Endodermal cell (in vitro differentiated cells): ENCODE results near the gene SUSD3. TPM values are rescaled to one million over a fixed set of nuclear protein-coding genes. Genes with fewer than 3 reads are reported as not detected.
A peak's percentile ranks its signal among the peaks of the same experiment; 100 is the strongest.

Experiments
- DNase-seq: peaks from one replicate; pipeline ENCODE4 v3.0.0-alpha.2; 2017
- H3K27ac ChIP-seq: 2 replicates; pipeline ENCODE4 v1.5.1; 2013; ENCODE audit warnings: mild to moderate bottlenecking, low read depth, low read length, moderate library complexity
- H3K27me3 ChIP-seq: 2 replicates; pipeline ENCODE4 v1.6.1; 2013; ENCODE audit warnings: mild to moderate bottlenecking, low read length, moderate library complexity; ENCODE audit not compliant: insufficient read depth, control insufficient read depth, poor library complexity, severe bottlenecking
- H3K36me3 ChIP-seq: 2 replicates; pipeline ENCODE4 v1.7.0; 2013; ENCODE audit warnings: mild to moderate bottlenecking, low read length, moderate library complexity; ENCODE audit not compliant: control insufficient read depth, insufficient read depth
- H3K4me1 ChIP-seq: one replicate; pipeline ENCODE4 v1.7.0; 2013; ENCODE audit warnings: low read length; ENCODE audit not compliant: control insufficient read depth, insufficient read depth
- H3K4me3 ChIP-seq: 2 replicates; pipeline ENCODE4 v1.5.1; 2013; ENCODE audit warnings: mild to moderate bottlenecking, low read length, moderate library complexity
- H3K9ac ChIP-seq: 2 replicates; pipeline ENCODE4 v1.6.1; 2013; ENCODE audit warnings: mild to moderate bottlenecking, low read length, moderate library complexity; ENCODE audit not compliant: poor library complexity, severe bottlenecking; ENCODE audit errors: extremely low read depth
- H3K9me3 ChIP-seq: 2 replicates; pipeline ENCODE4 v1.6.1; 2013; ENCODE audit warnings: mild to moderate bottlenecking, low read length, moderate library complexity; ENCODE audit not compliant: control insufficient read depth
- H3K27ac Mint-ChIP-seq: 2 replicates; pipeline ENCODE4 v1.8.0; 2020; ENCODE audit warnings: mixed read lengths
- H3K27me3 Mint-ChIP-seq: 2 replicates; pipeline ENCODE4 v1.8.0; 2021; ENCODE audit warnings: mild to moderate bottlenecking, mixed read lengths; ENCODE audit not compliant: insufficient read depth
- H3K36me3 Mint-ChIP-seq: 2 replicates; pipeline ENCODE4 v1.8.0; 2020; ENCODE audit warnings: low read depth, mixed read lengths
- H3K4me1 Mint-ChIP-seq: 2 replicates; pipeline ENCODE4 v1.8.0; 2020; ENCODE audit warnings: mixed read lengths
- H3K4me3 Mint-ChIP-seq: 2 replicates; pipeline ENCODE4 v1.8.0; 2020; ENCODE audit warnings: mild to moderate bottlenecking, moderate library complexity, mixed read lengths
- H3K9me3 Mint-ChIP-seq: 2 replicates; pipeline ENCODE4 v1.8.0; 2020; ENCODE audit warnings: mild to moderate bottlenecking, mixed read lengths
- WGBS, 2 experiments: methylation state at CpG; one replicate each; pipeline versions ENCODE4 v1.1.5 to v1.1.7; 2013; ENCODE audit warnings: missing lambda C conversion rate in 2 of 2, mixed read lengths in 1 of 2; ENCODE audit not compliant: insufficient coverage in 1 of 2, insufficient read length in 1 of 2; 5-methylcytosine and 5-hydroxymethylcytosine counted together
- total RNA-seq, 2 donors: library from RNA; stranded (reverse); fragmentation: NEBNext Ultra II Directional in 1 of 2; extraction: Animal tissue kit (Norgen Biotek cat#: 25700) in 1 of 2; gene quantifications; 2 replicates in 1 of 2; 3 replicates in 1 of 2; pipeline ENCODE4 v1.2.1, GENCODE V29; 2021
- TF ChIP-seq, protein P1 (sequence below): fragments of 200-600 bp; sonication (generic); conservative IDR thresholded peaks from 2 replicates; pipeline ENCODE4 v1.5.0; 2021; ENCODE audit warnings: antibody characterized with exemption, mild to moderate bottlenecking

Gene SUSD3
- total RNA-seq, 2 donors from 2014 or later: 5.1 to 5.9 TPM

DNA sequence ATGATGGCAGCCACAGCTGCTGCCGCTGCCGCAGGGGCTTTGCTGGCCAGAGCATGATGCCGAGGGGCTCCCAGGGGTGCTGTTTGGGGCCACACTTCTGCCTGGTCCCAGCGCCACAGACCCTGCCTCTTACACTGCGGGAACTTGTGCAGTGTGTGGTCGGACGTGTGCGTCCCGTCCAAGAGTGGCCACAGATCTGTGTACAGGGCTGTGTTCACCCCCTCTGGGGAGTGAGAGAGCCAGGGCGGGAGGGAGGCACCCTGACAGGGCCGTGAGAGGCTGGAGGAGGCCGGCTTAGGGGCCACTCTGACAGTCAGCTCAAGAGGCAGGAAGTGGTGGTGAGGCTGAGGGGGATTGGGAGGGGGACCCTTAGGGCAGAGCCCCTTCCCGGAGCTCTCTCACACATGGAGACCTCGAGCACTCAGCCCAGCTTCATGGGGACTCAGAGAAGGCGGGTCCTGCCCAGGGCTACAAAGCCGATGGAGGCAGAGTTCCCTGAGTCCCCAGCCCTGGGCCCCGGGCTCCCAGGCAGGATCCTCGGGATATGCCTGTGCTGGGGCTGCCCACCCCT lies 24.4 kb downstream of the SUSD3 start:
- Histone ChIP-seq H3K4me1 (no peaks in the 10 kb centered on the region), H3K36me3 (no peaks in the 10 kb centered on the region), H3K27ac (no peak overlapping the region), H3K27me3 (no peaks in the 10 kb centered on the region), H3K9me3 (peaks cover 4% of the 10 kb centered on the region), H3K9ac (no peak overlapping the region), H3K4me3 (no peak overlapping the region)
- Mint-ChIP-seq H3K9me3 (peaks cover 7% of the 10 kb centered on the region), H3K27ac (no peak overlapping the region), H3K4me3 (no peak overlapping the region), H3K27me3 (no peaks in the 10 kb centered on the region), H3K4me1 (no peaks in the 10 kb centered on the region), H3K36me3 (peaks cover 11% of the 10 kb centered on the region)
- DNase-seq: peak; percentile 49
- WGBS, 2 experiments: 88 to 89% methylated on average over 15 to 18 of the region's 18 CpGs
- TF ChIP-seq, protein P1, sequence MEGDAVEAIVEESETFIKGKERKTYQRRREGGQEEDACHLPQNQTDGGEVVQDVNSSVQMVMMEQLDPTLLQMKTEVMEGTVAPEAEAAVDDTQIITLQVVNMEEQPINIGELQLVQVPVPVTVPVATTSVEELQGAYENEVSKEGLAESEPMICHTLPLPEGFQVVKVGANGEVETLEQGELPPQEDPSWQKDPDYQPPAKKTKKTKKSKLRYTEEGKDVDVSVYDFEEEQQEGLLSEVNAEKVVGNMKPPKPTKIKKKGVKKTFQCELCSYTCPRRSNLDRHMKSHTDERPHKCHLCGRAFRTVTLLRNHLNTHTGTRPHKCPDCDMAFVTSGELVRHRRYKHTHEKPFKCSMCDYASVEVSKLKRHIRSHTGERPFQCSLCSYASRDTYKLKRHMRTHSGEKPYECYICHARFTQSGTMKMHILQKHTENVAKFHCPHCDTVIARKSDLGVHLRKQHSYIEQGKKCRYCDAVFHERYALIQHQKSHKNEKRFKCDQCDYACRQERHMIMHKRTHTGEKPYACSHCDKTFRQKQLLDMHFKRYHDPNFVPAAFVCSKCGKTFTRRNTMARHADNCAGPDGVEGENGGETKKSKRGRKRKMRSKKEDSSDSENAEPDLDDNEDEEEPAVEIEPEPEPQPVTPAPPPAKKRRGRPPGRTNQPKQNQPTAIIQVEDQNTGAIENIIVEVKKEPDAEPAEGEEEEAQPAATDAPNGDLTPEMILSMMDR: no peak

GRCh38 chr9:93083592-93084470 lies 25.3 kb downstream of the SUSD3 start:
- H3K9me3 ChIP-seq: peaks cover 4% of the 10 kb centered on the region
- Mint-ChIP-seq H3K4me1 (no peaks in the 10 kb centered on the region), H3K9me3 (peaks cover 7% of the 10 kb centered on the region), H3K27ac (no peak overlapping the region), H3K27me3 (no peaks in the 10 kb centered on the region), H3K4me3 (no peak overlapping the region), H3K36me3 (peaks cover 11% of the 10 kb centered on the region)
- H3K36me3 ChIP-seq: no peaks in the 10 kb centered on the region
- TF ChIP-seq, protein P1: no peak
- no peak overlapping the region for H3K4me3 ChIP-seq
- WGBS, 2 experiments: 84% methylated on average over 8 of the region's 8 CpGs; no CpG with 5 or more reads in 1 of the 2 experiments
- no peak overlapping the region for H3K27ac ChIP-seq
- H3K27me3 ChIP-seq: no peaks in the 10 kb centered on the region
- no peak overlapping the region for H3K9ac ChIP-seq
- no peaks in the 10 kb centered on the region for H3K4me1 ChIP-seq
- DNase-seq: peak; percentile 31

- Mint-ChIP-seq H3K4me3 (no peak overlapping the region), H3K27me3 (no peaks in the 10 kb centered on the region), H3K27ac (no peak overlapping the region), H3K9me3 (peaks cover 7% of the 10 kb centered on the region), H3K36me3 (peaks cover 11% of the 10 kb centered on the region), H3K4me1 (no peaks in the 10 kb centered on the region)
- H3K9ac ChIP-seq: no peak overlapping the region
- no peaks in the 10 kb centered on the region for H3K4me1 ChIP-seq
- no peaks in the 10 kb centered on the region for H3K27me3 ChIP-seq
- no peak overlapping the region for H3K27ac ChIP-seq
- peak; percentile 28 for DNase-seq
- no peak overlapping the region for H3K4me3 ChIP-seq
- TF ChIP-seq, protein P1: no peak
- peaks cover 4% of the 10 kb centered on the region for H3K9me3 ChIP-seq
- WGBS, 2 experiments: 93 to 100% methylated on average over 2 to 6 of the region's 6 CpGs
- no peaks in the 10 kb centered on the region for H3K36me3 ChIP-seq
Measured at GRCh38 chr9:93084471-93084881, 26.0 kb downstream of the SUSD3 start.
